HG03460 (cell line): ENCODE data around the gene PVR.

Experiments used
- ATAC-seq: cut with Tn5 transposase; IDR thresholded peaks from one replicate; pipeline ENCODE4 v1.9.1; 2021; ENCODE audit not compliant: unreplicated experiment

Gene PVR

GRCh38 chr19:44644402-44645016, 799 bp downstream of the PVR start:
- no peak for ATAC-seq

- no peak for ATAC-seq
These were observed 1.8 kb downstream of the PVR start for GRCh38 chr19:44645407-44646048.

GRCh38 chr19:44646049-44646416, 2.3 kb downstream of the PVR start:
- ATAC-seq = no peak

GRCh38 chr19:44647144-44647543, 3.4 kb downstream of the PVR start:
- no peak for ATAC-seq

GRCh38 chr19:44648631-44649251, 5.0 kb downstream of the PVR start:
- no peak for ATAC-seq

GRCh38 chr19:44649578-44650145, 6.0 kb downstream of the PVR start:
- ATAC-seq = no peak

GRCh38 chr19:44653343-44653742, 9.6 kb downstream of the PVR start:
- ATAC-seq = no peak

- ATAC-seq = no peak
These were observed 10.5 kb downstream of the PVR start for GRCh38 chr19:44653977-44654774.

- ATAC-seq = no peak
These were observed 13.7 kb downstream of the PVR start for GRCh38 chr19:44657211-44657921.

GRCh38 chr19:44658069-44658733, 14.5 kb downstream of the PVR start:
- no peak for ATAC-seq

- no peak for ATAC-seq
These were observed 16.4 kb downstream of the PVR start for GRCh38 chr19:44660081-44660480.

- no peak for ATAC-seq
These were observed 17.5 kb downstream of the PVR start for GRCh38 chr19:44661205-44661604.

- ATAC-seq = no peak
These were observed 18.2 kb downstream of the PVR start for GRCh38 chr19:44661904-44662303.

- ATAC-seq = no peak
These were observed 19.1 kb downstream of the PVR start for GRCh38 chr19:44662691-44663385.

- no peak for ATAC-seq
These were observed 20.3 kb downstream of the PVR start for GRCh38 chr19:44663996-44664395.

GRCh38 chr19:44664976-44665375, 21.3 kb downstream of the PVR start:
- no peak for ATAC-seq

- no peak for ATAC-seq
These were observed 23.3 kb downstream of the PVR start for GRCh38 chr19:44666852-44667556.

- no peak for ATAC-seq
These were observed 25.5 kb downstream of the PVR start for GRCh38 chr19:44668985-44669764.
